ENCODE measurements around the gene CDC26.

DNA sequence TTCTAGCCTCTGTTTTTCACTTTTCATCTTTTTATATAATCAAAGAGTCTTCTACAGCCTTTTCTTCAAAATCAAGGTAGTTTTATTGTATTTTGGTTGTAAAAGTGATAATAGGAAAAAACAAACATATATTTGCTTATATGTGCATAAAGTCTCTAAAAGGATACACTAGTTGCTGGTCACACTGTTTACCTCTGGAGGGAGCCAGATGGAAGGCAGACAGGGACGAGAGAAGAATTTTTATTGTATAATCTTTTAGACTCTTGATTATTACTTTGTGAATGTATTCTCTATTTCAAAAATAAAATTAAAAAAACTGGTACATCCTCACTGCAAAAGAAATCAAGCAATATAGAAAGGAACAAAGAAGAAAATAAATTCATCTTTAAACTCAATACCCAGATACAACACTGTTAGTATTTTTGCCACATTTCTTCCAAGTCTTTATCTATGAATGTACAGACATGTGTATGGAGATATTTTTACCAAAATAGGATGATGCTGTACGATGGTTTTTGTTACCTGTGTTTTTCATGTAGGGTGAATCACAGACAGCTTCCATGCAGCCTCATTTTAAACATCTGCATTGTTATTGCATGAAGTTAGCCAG lies 33.9 kb upstream of the CDC26 start:
- TF ChIP-seq, protein P1, sequence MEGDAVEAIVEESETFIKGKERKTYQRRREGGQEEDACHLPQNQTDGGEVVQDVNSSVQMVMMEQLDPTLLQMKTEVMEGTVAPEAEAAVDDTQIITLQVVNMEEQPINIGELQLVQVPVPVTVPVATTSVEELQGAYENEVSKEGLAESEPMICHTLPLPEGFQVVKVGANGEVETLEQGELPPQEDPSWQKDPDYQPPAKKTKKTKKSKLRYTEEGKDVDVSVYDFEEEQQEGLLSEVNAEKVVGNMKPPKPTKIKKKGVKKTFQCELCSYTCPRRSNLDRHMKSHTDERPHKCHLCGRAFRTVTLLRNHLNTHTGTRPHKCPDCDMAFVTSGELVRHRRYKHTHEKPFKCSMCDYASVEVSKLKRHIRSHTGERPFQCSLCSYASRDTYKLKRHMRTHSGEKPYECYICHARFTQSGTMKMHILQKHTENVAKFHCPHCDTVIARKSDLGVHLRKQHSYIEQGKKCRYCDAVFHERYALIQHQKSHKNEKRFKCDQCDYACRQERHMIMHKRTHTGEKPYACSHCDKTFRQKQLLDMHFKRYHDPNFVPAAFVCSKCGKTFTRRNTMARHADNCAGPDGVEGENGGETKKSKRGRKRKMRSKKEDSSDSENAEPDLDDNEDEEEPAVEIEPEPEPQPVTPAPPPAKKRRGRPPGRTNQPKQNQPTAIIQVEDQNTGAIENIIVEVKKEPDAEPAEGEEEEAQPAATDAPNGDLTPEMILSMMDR (IDR thresholded peaks at IDR 0.05; ENCODE audit: low read length): peak; percentile 79
- no peak for TF ChIP-seq EZH2 (IDR thresholded peaks at IDR 0.05; ENCODE audit: borderline replicate concordance, low read length)

Data from OCI-LY1 (cell line).